ENCODE measurements around the gene CNEP1R1.

The CNEP1R1 gene

DNA sequence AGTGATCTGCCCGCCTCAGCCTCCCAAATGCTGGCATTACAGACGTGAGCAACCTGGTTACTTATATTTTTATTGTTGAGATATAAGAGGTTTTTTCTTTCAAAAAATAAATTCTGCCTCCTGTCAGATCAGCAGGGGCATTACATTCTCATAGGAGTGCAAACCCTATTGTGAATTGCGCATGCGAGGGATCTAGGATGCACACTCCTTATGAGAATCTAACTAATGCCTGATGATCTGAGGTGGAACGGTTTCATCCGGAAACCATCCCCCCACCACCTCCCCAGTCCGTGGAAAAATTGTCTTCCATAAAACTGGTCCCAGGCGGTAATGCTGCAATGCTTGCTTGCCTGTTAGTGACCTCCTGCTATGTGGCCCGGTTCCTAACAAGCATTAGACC lies 7.5 kb upstream of the CNEP1R1 start:
- no peak for DNase-seq (ENCODE audit: low read depth)

- DNase-seq (ENCODE audit: low read depth): no peak
Measured at GRCh38 chr16:50021544-50021943, 3.5 kb upstream of the CNEP1R1 start.

GRCh38 chr16:50023641-50024040 lies 1.4 kb upstream of the CNEP1R1 start:
- DNase-seq (ENCODE audit: low read depth): no peak

DNA sequence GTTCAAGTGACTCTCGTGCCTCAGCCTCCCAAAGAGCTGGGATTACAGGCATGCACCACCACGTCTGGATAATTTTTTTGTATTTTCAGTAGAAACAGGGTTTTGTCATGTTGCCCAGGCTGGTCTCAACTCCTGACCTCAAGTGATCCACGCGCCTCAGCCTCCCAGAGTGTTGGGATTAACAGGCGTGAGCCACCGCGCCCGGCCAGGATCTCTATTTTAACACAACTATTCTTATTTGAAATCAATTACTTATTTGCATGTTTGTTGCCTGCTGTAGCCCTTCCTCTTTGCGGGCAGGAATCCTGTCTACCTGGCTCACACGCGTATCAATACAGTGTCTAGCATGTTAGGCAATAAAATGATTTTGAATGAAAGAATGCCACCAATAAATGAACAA lies 818 bp upstream of the CNEP1R1 start:
- no peak for DNase-seq (ENCODE audit: low read depth)

- no peak for DNase-seq (ENCODE audit: low read depth)
Measured at GRCh38 chr16:50025537-50025931, 509 bp downstream of the CNEP1R1 start.

- no peak for DNase-seq (ENCODE audit: low read depth)
Measured at GRCh38 chr16:50027829-50028228, 2.8 kb downstream of the CNEP1R1 start.

DNA sequence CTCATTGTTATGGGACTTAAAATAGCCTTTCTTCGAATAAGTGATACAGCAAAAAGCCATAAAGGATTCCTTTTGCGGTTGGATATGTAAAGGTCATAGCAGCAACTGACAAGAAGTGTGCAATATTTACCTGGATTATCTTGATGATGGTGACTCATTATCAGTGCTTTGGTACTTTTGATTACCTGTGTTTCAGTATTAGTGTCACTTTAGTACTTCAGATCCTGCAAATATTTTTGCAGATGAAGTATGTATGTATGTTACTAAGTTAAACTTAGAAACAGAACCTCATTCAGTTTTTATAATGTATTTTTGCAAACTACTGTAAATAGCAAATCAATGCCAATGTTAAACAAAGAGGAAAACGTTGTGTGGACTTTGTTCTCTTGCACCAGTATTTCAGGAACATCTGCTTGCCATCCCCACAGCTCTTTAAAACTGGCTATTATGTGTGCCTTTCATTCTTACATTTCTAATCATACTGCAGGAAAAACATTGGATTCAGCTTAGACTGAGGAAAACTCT lies 10.5 kb downstream of the CNEP1R1 start:
- no peak for DNase-seq (ENCODE audit: low read depth)

DNA sequence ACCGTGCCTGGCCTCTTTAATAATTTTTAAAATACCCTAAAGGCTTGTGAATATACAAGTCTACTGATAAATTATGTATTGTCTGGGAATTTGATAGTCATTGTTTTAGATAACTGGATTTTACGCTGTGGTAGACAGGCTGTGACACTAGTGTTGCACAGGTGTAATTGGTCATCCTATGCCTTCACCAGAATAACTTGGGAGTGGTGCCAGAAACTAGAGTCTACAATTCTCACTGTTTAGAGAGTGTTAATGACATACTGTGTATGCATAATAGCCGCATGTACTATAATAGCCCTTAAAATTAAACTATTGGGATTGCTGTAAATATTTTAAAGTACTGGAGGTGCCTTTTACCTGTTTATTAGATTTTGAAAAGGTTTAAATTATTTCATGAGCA lies 11.4 kb downstream of the CNEP1R1 start:
- no peak for DNase-seq (ENCODE audit: low read depth)

DNA sequence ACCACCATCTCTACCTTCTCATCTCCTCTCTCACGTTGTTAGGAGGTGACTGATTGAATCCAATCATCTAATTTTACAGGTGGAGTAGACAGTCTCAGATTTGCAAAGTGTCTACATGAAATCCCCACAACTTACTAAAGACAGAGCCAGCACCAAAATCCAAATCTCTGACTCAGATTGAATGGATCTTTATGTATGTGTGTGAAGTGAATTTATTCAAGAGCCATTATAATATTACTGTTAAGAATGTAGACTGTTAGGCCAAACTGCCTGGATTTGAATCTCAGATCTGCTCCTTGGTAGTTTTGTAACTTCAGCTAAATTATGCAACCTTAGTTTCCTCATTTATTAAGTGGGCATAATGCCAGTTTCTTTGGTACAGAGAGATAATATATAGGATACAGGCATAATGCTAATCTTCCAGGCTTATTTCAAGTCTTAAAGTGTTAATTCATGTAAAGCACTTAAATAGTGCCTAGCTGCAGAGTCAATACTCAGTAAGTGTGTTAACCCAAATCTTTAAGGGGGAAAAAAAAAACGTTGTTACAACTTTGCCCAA lies 12.7 kb downstream of the CNEP1R1 start:
- no peak for DNase-seq (ENCODE audit: low read depth)

- no peak for DNase-seq (ENCODE audit: low read depth)
Measured at GRCh38 chr16:50038286-50038685, 13.3 kb downstream of the CNEP1R1 start.

- DNase-seq (ENCODE audit: low read depth): no peak
Measured at GRCh38 chr16:50038756-50039529, 13.9 kb downstream of the CNEP1R1 start.

GRCh38 chr16:50040018-50040417 lies 15.0 kb downstream of the CNEP1R1 start:
- DNase-seq (ENCODE audit: low read depth): no peak

GRCh38 chr16:50040710-50041109 lies 15.7 kb downstream of the CNEP1R1 start:
- no peak for DNase-seq (ENCODE audit: low read depth)

DNA sequence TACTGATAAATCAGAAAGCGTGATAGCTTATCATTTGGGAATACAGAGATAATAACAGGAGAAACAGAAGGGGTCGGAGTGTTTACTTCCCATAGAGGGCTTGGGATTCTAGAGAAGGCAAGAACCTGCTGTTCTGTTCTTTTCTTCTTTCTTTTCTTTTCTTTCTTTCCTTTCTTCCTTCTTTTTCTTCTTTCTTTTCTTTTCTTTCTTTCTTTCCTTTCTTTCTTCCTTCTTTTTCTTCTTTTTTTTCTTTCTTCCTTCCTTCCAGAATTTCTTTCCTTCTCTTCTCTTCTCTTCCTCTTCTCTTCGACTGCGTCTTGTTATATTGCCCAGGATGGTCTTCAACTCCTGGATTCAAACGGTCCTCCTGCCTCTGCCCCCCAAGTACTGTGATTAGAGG lies 18.3 kb downstream of the CNEP1R1 start:
- no peak for DNase-seq (ENCODE audit: low read depth)

GRCh38 chr16:50045412-50045811 lies 20.4 kb downstream of the CNEP1R1 start:
- DNase-seq (ENCODE audit: low read depth): no peak

GRCh38 chr16:50046853-50047252 lies 21.8 kb downstream of the CNEP1R1 start:
- DNase-seq (ENCODE audit: low read depth): no peak

- no peak for DNase-seq (ENCODE audit: low read depth)
Measured at GRCh38 chr16:50047864-50048263, 22.8 kb downstream of the CNEP1R1 start.

DNA sequence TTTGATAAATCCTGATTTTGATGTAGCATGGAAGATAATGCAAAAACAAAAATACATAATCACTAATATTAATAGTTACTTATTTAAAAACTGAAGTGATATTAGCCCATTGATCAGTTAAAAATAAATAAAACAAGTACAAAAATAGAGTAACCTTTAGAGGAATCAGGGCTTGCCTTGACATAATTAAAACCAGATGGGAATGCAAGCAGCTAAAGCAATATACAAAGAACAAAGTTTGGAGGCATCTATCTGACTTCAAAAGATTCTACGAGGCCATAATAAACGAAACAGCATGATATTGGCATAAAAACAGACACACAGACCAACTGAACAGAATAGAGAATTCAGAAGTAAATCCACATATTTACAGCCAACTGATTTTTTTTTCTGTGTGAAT lies 25.8 kb downstream of the CNEP1R1 start:
- DNase-seq (ENCODE audit: low read depth): no peak

GRCh38 chr16:50056226-50056625 lies 31.2 kb downstream of the CNEP1R1 start:
- DNase-seq (ENCODE audit: low read depth): no peak

DNA sequence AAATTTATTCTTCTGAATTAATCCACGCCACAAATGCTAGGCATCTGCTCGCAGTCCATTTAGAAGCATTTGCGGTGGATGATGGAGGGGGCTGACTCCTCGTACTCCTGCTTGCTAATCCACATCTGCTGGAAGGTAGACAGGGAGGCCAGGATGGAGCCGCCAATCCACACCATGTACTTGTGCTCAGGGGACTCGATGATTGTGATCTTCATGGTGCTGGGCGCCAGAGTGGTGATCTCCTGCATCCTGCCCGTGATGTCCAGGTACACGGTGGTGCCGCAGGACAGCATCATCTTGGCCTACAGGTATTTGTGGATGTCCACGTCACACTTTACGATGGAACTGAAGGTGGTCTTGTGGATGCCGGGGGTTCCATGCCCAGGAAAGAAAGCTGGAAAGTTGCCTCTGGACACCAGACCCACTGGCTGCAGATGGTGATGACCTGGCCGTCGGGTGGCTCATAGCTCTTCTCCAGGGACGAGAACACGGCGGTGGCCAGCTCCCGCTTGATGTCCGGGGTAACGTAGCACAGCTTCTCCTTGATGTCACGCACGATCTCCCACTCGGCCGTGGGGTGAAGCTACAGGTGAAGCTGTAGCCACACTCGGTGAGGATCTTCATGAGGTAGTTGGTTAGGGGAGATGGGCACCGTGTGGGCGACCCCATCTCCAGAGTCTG lies 33.2 kb downstream of the CNEP1R1 start:
- DNase-seq (ENCODE audit: low read depth): no peak

- DNase-seq (ENCODE audit: low read depth): no peak
Measured at GRCh38 chr16:50059111-50059510, 34.1 kb downstream of the CNEP1R1 start.

DNA sequence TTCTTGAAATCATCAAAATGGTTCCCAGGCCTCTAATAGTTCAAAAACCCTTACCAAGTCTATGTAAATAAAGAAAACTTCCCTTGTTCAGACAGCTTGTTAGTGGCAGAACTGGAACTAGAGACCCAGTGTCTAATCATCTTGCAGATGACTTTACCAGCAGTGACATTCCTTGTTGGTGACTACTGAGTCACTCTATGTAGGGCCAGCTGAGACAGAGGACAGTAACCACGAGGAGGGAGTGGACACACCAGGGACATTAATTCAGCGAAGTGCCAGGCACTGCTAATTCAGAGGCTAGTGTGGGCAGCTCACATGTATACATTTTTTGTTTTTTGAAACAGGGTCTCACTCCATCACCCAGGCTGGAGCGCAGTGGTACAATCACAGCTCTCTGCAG lies 34.6 kb downstream of the CNEP1R1 start:
- no peak for DNase-seq (ENCODE audit: low read depth)

DNA sequence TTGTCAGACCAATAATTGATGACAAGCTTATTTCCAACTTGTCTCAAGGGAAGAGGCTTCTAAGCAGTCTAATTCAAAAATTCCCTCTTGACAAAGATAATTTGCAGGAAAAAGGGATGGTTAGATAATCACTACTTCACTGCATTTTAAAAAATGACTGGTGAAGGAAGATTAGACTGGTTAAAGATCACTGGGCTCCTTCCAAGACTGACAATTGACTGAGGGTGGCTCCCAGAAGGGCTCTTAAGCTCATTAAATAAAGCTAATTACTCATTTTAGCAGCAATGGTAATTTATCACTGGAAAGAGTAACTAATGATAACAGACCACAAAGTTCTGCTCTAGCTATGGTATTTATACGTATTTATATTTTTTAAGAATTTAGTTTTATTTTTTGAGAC lies 36.3 kb downstream of the CNEP1R1 start:
- no peak for DNase-seq (ENCODE audit: low read depth)

Measured in HS-5 (cell line).